Activated T-helper 1 cell treated with anti-CD3 and anti-CD28 coated beads, Interleukin-2, amount 50 U/mL, for 16 hours (primary cell): Measurements from ENCODE around the gene PLCD1.

Source experiments
- DNase-seq, 2 donors: peaks; one replicate each; pipeline ENCODE4 v3.0.0-alpha.2; 2020; ENCODE audit warnings: low read depth in 1 of 2, low spot score in 1 of 2

Gene PLCD1

GRCh38 chr3:37968199-37968598 lies 61.2 kb downstream of the PLCD1 start:
- DNase-seq, result no peak

GRCh38 chr3:37967260-37967881 lies 62.1 kb downstream of the PLCD1 start:
- DNase-seq, result peak; percentile 23 to 29

DNA sequence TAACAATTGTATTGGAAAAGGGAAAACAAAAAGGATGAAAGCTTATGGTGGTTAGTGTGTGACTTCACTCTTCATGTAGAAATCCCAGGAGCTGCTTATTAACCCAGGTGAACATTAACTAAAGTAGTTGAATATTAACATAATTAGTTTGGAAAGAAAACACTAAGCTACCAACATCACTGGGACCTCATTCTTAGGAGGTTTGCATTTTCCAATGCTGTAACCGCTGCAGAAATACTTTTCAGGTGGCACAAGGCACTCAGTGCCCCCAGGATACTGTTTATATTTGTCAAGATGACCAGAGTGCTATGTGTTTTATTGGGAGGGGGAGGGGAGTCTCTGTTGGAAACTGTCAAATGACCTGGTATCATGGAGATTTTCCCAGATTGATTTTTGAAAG lies 64.7 kb downstream of the PLCD1 start:
- no peak for DNase-seq

DNA sequence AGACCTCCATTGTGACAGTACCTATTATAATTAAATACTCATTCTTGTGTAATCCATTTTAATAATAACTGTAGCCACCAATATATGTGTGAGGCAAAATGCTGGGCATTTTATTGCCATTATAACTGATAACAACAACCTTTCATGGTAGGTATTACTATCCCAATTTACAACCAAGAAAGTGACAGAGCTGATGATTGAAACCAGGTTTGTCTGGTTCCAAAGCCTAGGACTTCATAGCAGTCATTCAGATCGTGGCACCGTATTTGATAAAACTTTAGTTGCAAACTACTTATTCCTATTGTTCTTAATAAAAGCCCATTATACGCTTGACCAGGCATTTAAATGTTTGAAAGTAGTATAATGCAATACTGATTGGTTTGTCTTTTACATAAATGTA lies 65.3 kb downstream of the PLCD1 start:
- no peak for DNase-seq

- DNase-seq, result no peak
Measured at GRCh38 chr3:37963635-37964034, 65.8 kb downstream of the PLCD1 start.

DNA sequence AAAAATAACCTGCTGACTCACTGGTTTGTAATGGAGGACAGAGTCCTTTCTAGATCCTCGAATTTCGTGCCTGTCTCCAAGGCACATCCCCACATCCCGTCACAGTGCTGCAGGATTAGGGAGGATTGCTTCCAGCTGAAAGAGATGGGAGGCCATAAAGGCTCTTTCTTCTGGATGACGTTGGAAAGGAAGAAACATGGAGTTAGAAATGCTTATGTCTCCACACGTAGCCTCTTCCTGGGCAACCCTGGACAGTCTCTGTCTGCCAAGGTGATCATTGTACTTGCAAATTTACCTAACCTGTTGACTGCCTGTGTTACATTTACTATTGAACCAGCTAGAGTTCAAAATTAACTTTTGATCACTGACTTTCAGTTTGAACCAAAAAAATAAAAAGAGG lies 66.4 kb downstream of the PLCD1 start:
- DNase-seq, result no peak

DNA sequence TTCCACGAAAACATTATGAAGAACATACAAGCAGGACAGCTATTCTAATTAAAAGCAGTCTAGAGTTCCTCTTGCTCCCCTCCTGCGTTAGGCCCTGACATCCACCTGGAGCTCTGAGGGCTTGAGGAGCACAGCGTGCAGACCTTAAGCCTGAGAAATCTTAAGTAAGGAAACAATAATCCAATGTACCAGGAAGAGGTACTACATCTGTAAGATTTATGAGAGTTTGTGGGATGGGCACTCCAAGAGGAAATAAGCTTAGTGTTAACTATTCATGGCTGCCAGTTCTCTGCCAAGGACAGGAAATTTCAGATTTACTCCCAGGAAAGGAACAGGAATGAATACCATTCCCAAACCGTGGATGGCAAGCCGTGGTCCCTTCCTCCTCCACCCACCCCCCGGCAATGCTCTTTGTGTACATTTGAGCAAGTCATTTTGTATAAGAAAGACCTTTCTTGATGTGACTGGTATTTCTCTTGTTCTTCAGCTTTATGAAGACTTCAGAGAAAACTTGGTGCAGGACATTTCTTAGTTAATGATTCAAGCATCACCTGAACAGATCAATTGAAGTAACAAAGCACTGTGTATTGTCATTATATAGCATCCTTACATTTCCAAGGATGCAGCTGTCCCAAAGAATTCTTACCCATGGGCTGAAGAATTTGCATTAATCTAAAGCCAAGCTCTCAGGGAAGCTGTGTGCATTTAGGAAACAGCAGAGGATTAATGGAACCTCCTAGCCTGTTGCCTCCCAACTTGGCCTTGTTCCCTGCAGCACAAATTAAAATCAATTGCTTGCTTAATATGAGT lies 67.6 kb downstream of the PLCD1 start:
- DNase-seq, result no peak

- DNase-seq, result no peak
Measured at GRCh38 chr3:37957539-37957936, 71.9 kb downstream of the PLCD1 start.
